22Rv1 (cell line): ENCODE data around the gene PRCC.

Source experiments
- ZFX ChIP-seq: fragments of 450-650 bp; IDR thresholded peaks from 2 replicates; pipeline ENCODE4 v1.6.1; 2017; ENCODE audit warnings: antibody characterized with exemption, borderline replicate concordance
- TF ChIP-seq, protein P1 (sequence below): fragments of 450-650 bp; IDR thresholded peaks from 2 replicates; pipeline ENCODE4 v1.5.1; 2017; ENCODE audit warnings: mild to moderate bottlenecking

DNA sequence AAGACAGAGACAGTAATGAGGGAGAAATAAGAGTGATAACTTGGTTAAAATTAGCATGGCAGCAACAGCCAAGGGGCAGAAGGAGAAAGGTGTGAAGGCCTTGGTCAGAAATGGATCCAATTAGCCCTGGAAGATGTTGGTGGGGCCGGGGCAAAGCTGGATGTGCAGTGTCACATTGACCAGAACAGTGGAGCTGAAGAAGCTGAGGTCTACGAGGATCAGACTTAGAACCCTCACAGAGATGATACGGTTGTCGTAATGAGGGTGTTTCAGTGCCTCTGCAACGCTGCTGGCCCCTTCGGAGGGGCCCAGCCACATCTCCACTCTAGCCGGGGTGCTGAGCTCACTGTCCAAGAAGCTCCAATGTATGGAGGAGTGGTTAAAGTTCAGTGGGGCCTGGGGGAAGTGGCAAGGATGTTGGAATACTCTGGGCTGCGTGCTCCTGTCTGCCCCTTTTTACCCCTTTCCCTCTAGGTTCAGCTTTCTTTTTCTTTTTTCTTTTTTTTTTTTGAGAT is 35.1 kb downstream of the PRCC start:
- TF ChIP-seq, protein P1, sequence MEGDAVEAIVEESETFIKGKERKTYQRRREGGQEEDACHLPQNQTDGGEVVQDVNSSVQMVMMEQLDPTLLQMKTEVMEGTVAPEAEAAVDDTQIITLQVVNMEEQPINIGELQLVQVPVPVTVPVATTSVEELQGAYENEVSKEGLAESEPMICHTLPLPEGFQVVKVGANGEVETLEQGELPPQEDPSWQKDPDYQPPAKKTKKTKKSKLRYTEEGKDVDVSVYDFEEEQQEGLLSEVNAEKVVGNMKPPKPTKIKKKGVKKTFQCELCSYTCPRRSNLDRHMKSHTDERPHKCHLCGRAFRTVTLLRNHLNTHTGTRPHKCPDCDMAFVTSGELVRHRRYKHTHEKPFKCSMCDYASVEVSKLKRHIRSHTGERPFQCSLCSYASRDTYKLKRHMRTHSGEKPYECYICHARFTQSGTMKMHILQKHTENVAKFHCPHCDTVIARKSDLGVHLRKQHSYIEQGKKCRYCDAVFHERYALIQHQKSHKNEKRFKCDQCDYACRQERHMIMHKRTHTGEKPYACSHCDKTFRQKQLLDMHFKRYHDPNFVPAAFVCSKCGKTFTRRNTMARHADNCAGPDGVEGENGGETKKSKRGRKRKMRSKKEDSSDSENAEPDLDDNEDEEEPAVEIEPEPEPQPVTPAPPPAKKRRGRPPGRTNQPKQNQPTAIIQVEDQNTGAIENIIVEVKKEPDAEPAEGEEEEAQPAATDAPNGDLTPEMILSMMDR = no peak
- no peak for TF ChIP-seq ZFX
